HG02885 (cell line): Measurements from ENCODE around the gene SF1.

Source experiments
- ATAC-seq: cut with Tn5 transposase; IDR thresholded peaks from one replicate; pipeline ENCODE4 v1.9.1; 2021; ENCODE audit warnings: mild to moderate bottlenecking; ENCODE audit not compliant: unreplicated experiment, poor library complexity

SF1 gene

GRCh38 chr11:64762674-64763525, 15.4 kb downstream of the SF1 start:
- no peak for ATAC-seq

GRCh38 chr11:64762277-64762673, 16.1 kb downstream of the SF1 start:
- no peak for ATAC-seq

DNA sequence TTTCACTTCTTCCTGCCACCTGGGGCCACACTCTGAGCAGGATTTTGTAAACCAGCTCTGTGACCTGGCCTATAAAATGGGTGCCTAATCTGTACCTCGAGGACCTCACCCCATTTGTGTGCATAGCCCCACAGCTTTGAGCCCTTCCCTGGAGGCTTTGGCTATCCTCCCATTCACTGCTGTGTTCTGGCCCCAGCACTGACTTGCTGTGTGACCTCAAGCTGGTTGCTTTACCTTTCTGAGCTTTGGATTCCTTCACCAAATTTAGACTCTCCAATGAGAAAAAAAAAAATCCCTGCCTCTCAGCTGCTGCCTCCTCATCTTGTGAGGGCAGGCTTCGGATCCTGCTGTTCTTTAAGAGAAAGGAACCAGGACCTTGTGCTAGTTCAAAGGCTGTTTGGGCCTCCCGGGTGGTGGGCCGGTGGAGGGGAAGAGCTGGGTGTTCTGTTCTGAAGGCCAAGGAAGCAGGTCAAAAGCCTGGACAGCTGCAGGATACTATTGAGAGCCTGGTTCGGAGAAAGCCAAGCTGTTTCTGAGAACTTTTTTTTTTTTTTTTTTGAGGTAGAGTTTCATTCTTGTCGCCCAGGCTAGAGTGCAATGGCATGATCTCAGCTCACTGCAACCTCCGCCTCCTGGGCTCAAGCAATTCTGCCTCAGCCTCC, 17.5 kb downstream of the SF1 start:
- no peak for ATAC-seq

DNA sequence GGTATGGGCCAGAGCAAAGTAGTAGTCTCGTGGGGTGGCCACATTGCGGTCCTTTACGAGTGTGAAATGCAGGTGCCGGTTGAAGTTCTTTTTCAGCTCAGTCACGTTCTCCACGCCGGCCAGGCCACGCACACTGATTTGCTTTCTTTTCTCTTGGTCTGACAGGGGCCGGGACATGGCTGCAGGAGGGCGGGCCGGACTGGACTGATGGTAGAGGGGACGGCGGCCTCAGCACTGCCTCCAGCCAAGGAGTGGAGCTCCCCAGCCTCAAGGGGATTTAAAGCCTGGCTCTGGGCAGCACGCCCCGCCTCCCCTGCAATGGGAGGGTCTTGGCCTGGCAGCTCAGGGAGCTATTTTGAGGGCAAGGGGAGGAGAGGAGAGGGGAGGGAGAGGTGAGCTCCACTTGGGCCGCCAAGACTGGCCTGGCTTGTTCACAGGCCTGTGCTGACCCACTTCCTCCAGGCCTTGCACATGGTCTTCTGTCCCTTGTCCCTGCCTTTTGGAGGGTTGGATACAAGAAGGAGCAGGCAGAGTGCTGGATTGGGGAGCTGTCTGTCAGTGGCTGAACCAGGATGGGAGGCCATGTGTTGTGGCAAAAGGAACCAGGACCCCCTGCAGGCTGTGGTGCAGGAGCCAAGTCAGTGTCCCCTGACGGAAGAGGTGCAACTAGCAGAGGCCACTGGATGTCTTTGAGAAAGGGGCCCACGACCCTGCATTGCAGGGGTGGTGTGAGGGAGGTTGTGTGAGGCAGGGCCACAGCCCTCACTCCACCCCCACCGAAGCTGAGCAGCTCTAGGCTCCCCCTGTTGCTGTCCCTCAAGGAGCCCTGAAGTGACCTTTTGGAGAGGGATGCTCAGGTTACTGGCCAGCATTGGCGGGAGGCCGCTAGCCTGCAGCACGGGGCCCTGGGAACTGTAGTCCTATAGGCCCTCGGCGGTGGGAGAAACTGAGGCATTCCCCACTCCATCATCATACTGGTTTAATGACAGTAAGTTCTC, 18.3 kb downstream of the SF1 start, which contains the start of gene PYGM:
TSS of gene PYGM (minus strand) at position 253 of the 998 bp plus-strand sequence. CDS start at position 177, 76 bp downstream.
- no peak for ATAC-seq

GRCh38 chr11:64759131-64759721, 19.1 kb downstream of the SF1 start:
- no peak for ATAC-seq

GRCh38 chr11:64758330-64759079, 19.8 kb downstream of the SF1 start:
- ATAC-seq, result no peak

DNA sequence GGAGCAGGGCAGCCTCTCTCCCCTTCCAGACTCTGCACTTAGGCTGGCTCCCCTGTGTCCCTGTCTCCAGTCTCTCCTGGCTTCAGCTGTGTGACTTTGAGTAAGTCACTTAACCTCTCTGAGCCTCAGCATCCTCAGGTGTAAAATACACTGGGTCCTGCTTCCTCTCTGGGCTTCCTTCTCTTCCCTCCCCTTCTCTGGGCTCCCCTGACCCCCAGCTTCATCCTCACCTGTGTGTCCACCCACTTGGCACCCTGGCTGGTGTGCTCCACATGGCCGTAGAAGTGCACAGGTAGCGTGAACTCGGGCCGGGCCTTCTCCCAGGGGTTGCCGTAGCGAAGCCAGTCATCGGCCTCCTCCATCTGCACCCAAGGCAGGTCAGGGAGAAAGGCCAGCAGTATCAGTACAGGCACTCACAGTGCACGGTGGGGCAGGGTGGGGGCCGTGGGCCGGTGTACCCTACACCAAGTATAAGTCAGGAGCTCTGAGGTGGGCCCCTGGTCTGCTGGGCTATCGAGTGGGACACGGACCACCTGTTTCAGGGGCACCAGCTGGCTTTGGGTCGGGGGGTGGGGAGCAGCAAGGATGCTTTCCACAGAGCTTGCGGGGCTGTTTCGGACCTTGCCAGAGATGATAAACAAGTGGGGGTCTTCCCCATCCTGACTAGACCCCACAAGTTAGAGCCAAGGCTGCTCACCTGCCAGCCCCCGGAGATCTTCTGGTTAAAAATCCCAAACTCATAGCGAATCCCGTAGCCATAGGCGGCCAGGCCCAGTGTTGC, 20.6 kb downstream of the SF1 start:
- ATAC-seq, result no peak

DNA sequence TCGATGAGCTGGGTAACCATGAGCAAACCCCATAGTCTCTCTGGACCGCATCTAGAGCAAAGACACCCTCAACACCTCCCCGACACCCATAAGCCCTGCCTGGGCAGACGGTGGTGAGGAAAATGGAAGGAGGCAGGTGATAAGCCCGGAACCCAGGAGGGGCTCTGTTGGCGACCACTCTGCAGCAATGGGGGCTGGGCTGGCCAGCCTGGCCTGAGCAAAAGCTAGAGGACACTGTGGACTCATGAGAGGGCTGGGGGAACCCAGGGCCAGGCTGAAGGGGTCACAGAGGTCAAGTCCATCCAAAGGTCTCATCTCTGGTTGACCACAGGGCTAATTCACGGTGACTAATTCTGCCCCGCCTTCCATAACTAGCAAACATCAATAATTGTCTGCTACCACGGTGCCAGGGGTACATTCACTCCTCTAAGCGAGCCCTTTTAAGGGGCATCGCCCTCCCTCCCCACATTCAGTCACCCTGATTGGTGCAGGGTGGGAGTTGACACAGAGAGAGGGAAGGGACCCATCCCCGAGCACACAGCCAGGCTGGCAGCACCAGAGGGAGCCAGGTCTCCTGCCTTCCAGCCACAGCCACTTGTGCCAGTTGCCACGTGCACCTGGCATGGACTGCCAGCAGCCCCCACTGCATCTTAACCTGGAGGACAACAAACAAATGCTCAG, 22.5 kb downstream of the SF1 start:
- no peak for ATAC-seq

- ATAC-seq, result no peak
These were observed 23.3 kb downstream of the SF1 start for GRCh38 chr11:64754919-64755662.

DNA sequence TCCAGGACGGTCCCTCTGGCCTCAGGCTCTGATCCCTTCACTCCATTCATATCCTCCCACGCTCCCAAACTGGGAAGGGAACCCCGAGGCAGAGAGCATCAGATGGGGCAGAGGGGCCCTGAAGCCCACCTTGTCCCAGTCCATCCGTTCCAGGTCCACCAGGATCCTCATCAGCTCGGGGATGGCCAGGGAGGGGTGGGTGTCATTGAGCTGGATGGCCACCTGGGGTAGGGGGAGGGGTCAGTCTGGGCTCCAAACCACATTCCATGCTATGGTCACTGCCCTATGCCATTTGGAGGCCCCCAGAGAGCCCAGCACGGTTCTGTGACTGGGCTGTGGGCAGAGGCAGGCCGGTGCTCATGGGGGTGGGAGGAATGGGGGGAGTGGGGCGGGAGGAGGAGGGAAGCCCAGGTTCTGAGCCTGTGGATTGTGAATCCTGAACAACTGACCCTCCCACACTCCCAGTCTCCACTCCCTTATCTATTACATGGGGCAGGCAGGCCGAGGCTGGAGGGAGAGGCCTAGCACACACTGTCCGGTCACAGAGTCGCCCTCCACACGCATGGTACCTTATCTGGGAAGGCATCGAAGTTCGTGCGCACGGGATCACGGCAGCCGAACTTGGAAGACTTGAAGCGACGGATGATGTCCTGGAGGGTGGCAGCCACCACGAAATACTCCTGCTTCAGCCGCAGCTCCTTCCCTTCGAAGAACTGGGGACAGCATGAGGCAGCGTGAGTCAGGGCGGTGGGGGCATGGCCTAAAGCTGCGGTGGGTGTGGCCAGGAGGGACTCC, 24.0 kb downstream of the SF1 start:
- no peak for ATAC-seq

DNA sequence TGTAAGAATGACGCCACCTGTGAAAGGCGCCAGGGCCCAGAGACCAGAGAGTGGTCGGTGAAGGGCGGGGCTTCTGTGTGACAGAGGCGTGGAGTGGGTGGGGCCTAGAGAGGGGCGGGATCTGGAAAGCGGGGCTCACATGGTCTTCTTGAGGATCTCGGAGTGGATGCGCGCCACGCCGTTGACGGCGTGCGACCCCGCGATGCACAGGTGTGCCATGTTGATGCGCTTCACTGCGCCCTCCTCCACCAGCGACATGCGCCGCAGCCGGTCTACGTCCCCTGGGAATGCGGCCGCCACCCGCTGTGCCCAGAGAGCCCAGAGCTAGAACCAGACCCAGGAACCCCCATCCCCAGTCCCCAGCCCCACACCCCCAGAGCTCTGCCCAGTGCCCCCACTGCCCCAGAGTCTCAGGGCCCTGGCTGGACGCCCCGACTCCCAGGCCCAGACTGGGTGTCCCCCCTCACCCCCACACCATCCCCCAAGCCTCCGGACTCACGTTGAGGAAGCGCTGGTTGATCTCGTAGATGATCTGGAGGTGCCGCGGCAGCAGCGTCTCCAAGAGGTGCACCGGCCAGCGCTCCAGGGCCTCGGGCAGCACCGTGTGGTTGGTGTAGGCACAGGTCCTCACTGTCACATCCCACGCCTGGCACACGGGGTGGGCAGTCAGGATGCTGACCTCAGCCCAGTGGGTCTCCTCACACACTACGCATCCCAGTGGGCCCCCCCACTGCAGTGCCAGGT, 24.8 kb downstream of the SF1 start:
- ATAC-seq, result no peak

GRCh38 chr11:64753019-64753379, 25.3 kb downstream of the SF1 start:
- no peak for ATAC-seq

- no peak for ATAC-seq
These were observed 26.0 kb downstream of the SF1 start for GRCh38 chr11:64752175-64752970.

- no peak for ATAC-seq
These were observed 26.8 kb downstream of the SF1 start for GRCh38 chr11:64751580-64751979.

DNA sequence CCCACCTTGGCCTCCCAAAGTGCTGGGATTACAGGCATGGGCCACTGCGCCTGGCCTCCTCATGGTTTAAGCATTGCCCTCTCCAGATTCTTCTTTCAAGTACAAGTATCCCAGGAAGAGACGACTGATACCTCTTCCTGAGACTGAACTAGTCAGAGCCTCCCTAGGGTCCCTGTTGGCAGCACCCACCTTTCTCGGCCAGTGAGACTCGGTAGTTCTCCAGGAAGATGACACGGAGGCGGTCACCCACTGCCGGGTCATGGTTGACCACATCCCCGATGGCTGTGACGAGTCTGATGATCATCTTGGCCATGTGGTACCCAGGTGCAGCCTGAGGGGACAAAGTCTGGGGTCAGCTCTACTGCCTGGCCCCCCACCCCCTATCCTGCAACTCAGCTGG, 27.2 kb downstream of the SF1 start:
- ATAC-seq, result no peak
